DLD1 (cell line): ENCODE measurements around the gene SRRM4.

Experiments used
- in situ Hi-C: cut with HindIII; loops from 2 replicates; pipeline ENCODE4 v1.10.0; 2017; ENCODE audit warnings: low sequenced_read_pairs

The SRRM4 gene

DNA sequence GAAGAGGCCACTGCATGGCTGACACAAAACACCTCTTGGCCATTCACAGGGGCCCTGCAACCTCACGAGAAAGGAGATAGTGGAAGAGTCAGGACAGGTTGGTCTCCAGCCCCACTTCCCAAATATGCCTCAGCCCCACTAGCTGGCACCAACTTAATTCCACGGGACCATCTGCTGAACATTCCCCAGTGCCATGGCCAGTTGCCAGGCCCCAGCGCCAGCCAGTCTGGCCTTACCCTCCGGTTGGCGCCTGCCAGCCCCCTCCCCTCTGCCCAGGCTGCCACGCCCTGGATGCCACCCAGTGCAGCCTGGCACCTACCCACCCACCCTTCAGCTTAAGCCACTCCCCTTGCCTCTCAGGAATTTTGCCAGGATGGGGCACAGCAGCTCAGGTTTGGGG lies 176.2 kb downstream of the SRRM4 start:
- in situ Hi-C loops: no loop called here

DNA sequence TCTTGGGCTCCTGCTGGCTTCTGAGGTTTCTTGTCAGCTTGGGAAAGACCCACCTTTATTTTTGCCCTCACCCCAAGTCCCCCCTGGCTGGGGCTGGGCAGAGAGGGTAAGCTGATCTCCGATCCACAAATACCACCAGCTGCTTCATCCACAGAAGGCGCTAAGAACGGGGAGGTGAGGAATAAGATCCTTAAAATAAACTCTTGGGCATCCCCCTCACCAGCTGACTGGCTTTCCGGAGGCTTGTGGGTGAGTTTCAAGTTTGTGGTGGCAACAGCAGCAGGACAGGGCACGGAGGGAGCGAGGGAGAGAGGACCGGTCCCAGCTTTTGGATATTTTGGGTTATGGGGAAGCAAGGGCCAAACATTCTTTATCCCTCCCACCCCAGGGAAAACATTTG lies 176.6 kb downstream of the SRRM4 start:
- in situ Hi-C loops: no loop called here

DNA sequence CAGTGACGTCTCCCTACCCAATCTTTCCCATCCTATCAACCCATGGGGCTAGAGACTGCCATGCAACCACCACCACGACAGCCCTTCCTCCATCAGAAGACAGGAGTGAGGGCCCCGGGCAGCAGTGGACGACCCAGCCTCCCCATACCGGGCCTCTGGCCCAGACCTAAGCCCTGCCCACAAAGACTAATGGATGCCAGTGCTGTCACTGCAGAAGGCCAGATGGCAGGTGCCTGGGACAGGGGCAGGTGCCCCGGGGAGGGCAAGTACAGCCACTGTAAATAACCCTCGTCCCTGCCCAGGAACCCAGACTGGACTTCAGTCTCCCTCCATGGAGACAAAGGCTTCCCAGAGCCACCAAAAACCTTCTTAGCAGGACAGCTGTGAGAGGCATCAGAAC lies 177.1 kb downstream of the SRRM4 start:
- in situ Hi-C loops: no loop called here

- in situ Hi-C loops: no loop called here
Observed at GRCh38 chr12:119159844-119160243, 178.5 kb downstream of the SRRM4 start.

- in situ Hi-C loops: no loop called here
Observed at GRCh38 chr12:119167902-119168301, 186.6 kb downstream of the SRRM4 start.

- in situ Hi-C loops: no loop called here
Observed at GRCh38 chr12:119168721-119169120, 187.4 kb downstream of the SRRM4 start.

GRCh38 chr12:119169150-119169549 lies 187.8 kb downstream of the SRRM4 start:
- in situ Hi-C loops: no loop called here

GRCh38 chr12:119171291-119171690 lies 189.9 kb downstream of the SRRM4 start:
- in situ Hi-C loops: no loop called here

- in situ Hi-C loops: no loop called here
Observed at GRCh38 chr12:119171691-119172425, 190.5 kb downstream of the SRRM4 start.

DNA sequence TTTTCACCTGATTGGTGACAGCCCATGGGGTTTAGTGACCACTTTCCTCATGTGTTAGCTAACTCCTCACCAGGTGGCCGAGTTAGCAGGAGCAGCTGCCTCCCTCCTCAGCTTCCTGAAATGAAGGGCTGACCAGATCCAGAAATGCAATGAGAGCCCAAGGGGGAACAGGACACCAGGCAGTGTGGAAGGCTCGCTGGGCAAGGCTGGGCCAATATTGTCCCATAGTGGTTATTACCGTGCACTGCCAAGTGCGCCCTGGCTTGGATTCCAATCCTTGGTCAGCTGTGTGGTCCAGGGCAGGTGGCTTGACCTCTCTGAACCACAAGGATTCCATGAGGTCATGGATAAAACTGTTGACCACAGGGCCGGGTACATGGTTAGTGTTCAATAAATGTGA lies 193.7 kb downstream of the SRRM4 start:
- in situ Hi-C loops: no loop called here

- in situ Hi-C loops: no loop called here
Observed at GRCh38 chr12:119176267-119177055, 195.1 kb downstream of the SRRM4 start.

GRCh38 chr12:119177056-119177325 lies 195.7 kb downstream of the SRRM4 start:
- in situ Hi-C loops: no loop called here

- in situ Hi-C loops: no loop called here
Observed at GRCh38 chr12:119177724-119178380, 196.5 kb downstream of the SRRM4 start.

DNA sequence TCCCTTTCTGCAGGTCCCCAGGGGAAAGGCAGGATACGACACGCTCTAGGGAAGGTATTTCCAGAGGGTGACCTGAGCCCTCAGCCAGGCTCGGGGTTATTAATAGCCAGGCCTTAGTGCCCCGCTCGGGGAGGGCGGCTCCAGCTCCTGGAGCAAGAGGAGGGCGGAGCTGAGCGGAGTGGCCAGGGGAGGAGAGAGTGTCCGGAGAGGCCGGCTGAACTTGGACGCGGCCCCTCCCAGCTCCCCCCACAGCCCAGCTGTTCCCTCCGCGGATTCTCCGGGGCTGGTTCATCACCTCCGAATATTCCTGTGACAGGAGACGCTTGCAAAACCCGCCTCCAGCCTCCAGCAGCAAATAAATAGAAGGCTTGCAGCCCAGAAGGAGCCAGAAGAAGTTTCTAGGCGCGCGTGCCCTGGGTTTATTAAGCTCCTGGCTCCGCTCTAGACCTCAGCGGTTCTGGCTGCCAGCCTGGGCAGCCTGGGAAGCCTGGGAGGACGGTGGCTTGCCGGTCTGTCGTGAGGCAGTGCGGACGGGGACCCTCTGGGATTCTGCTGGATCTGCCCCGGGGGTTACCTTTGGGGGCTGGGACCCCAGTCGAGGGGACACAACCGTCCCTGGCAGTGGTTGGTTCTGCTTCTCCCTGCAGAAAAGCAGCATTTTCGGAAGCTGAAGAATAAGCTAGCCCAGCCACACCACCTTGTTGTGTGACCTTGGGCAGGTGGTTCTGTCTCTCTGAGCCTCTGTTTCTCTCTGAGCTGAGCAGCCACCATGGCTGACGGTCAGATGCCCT lies 197.4 kb downstream of the SRRM4 start, which contains the start of gene HSPB8:
Gene HSPB8 (plus strand): TSS at position 388 of the 791 bp plus-strand sequence. CDS start 382 bp downstream, at position 770.
- in situ Hi-C loops: no loop called here

DNA sequence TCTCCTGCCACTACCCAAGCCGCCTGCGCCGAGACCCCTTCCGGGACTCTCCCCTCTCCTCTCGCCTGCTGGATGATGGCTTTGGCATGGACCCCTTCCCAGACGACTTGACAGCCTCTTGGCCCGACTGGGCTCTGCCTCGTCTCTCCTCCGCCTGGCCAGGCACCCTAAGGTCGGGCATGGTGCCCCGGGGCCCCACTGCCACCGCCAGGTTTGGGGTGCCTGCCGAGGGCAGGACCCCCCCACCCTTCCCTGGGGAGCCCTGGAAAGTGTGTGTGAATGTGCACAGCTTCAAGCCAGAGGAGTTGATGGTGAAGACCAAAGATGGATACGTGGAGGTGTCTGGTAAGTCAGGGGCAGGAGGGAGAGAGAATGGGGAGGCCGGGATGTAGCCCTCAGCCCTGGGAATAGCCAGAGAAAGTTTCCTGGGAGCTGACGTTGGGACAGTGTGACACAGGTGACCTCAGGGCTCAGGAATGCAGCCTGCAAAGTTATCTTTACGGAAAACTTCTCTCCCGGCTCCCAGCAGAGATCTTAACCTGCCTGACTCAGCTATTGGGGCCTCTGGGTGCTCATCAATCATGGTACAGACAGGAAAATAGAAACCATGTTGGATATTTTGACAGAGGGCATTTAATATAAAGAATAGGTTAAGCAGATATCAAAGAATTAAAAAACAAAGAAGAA lies 198.1 kb downstream of the SRRM4 start:
- in situ Hi-C loops: no loop called here

- in situ Hi-C loops: no loop called here
Observed at GRCh38 chr12:119180380-119181040, 199.2 kb downstream of the SRRM4 start.

GRCh38 chr12:119181202-119181601 lies 199.9 kb downstream of the SRRM4 start:
- in situ Hi-C loops: no loop called here

- in situ Hi-C loops: no loop called here
Observed at GRCh38 chr12:119181944-119182343, 200.6 kb downstream of the SRRM4 start.

DNA sequence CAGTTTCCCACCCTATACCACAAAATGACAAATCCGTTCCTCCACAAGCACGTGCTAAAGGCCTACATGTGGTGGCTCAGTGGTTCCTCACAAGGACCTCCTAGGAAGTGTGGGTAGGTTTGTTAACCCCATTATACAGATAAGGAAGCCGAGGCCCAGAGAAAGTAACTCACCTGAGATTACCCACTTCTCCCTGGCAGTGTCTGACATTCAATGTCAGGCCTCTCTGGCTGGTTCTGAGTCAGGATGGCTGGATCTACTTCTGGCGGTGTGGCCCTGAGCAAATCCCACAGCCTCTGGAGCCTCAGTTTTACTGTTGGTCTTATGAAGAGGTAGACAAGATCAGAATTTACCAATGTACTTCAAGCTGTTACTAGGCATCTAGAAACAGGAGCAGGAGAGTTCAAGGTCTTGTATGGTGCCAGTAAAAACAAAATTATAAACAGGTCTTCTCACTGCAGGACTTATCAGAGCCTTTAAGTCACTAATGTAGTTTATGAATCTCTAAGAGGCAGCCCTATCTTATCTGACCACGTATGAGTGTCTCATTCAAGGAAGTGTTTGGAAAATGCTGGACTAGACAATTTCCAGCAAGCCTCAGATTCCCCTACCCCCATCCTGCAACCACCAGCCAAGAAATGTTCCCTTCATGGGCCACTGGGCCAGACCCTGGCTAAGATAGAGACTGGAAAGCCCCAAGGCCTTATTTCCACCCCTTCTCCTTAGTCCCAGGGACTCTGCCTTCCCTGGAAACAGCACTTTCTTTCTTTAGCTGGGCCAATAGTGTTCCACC lies 201.6 kb downstream of the SRRM4 start:
- in situ Hi-C loops: no loop called here
